NB4 (cell line): ENCODE measurements around the gene RNF14.

Experiments used
- CTCF ChIP-seq: IDR thresholded peaks from one replicate; pipeline ENCODE4 v1.5.1; 2012; ENCODE audit warnings: low read depth, low read length
- POLR2A ChIP-seq: IDR thresholded peaks from 2 replicates; pipeline ENCODE4 v1.6.1; 2011; ENCODE audit warnings: mild to moderate bottlenecking; ENCODE audit not compliant: insufficient read length; ENCODE audit errors: extremely low read depth
- TF ChIP-seq, protein P1 (sequence below): IDR thresholded peaks from 2 replicates; pipeline ENCODE4 v1.6.1; 2011; ENCODE audit warnings: low read depth, low read length

GRCh38 chr5:141957367-141957996 is 11.4 kb upstream of the RNF14 start:
- TF ChIP-seq CTCF: no peak
- TF ChIP-seq POLR2A: no peak
- TF ChIP-seq, protein P1, sequence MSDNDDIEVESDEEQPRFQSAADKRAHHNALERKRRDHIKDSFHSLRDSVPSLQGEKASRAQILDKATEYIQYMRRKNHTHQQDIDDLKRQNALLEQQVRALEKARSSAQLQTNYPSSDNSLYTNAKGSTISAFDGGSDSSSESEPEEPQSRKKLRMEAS: no peak
